ENCODE measurements around the gene EIF5AL1.
"Not testable (repeated sequence)": the region's sequence is repeated elsewhere in the genome, so short reads cannot be mapped to it uniquely, and the experiment has no call there.

Gene EIF5AL1

DNA sequence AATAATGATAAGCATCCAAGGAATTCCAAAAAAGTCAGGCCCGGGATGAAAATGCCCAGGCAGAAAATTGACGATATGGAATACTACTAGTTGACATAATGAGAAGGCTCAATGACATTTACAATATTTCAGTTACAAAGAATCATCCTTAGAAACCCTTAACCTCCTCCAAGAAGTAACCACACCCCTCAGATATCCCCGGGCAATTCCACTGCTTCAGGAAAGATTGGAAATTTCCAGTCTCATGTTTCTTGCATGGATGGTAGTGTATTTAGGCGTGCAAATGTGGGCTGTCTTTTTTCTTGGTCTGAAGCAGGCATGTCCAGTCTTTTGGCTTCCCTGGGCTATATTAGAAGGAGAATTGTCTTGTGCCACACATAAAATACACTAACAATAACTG lies 5.2 kb downstream of the EIF5AL1 start:
- not testable (repeated sequence) for H3K4me3 ChIP-seq (ENCODE audit: insufficient read length, low read depth); H3K4me1 ChIP-seq (ENCODE audit: insufficient read depth, insufficient read length); DNase-seq (ENCODE audit: low read depth, low spot score); H3K36me3 ChIP-seq (ENCODE audit: insufficient read depth, insufficient read length, low read length); H3K27me3 ChIP-seq (ENCODE audit: insufficient read depth, insufficient read length); H3K9ac ChIP-seq (ENCODE audit: insufficient read length, low read depth); H3K9me3 ChIP-seq (ENCODE audit: insufficient read depth, low read length)

DNA sequence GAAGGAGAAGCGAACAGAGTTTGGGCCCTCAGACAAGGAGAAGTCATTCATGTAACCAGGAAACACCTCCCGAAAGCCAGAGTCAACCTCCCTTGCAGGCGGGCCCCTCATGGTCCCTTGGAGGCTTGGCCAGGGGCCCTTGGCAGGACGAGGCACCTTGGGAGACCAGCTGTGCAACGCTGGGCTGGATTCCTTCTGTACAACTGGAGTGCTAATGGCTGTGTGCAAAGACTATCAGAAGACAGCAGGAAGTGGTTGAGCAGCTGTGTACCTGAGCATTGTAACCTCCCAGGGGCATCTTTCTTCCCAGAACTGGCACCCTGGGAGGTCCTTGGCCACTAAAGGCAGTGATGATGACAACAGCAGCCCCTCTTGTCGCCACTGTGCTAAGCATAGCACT lies 9.4 kb downstream of the EIF5AL1 start:
- H3K9me3 ChIP-seq (ENCODE audit: insufficient read depth, low read length); H3K4me1 ChIP-seq (ENCODE audit: insufficient read depth, insufficient read length); DNase-seq (ENCODE audit: low read depth, low spot score); H3K36me3 ChIP-seq (ENCODE audit: insufficient read depth, insufficient read length, low read length); H3K9ac ChIP-seq (ENCODE audit: insufficient read length, low read depth); H3K4me3 ChIP-seq (ENCODE audit: insufficient read length, low read depth); H3K27me3 ChIP-seq (ENCODE audit: insufficient read depth, insufficient read length): not testable (repeated sequence)

DNA sequence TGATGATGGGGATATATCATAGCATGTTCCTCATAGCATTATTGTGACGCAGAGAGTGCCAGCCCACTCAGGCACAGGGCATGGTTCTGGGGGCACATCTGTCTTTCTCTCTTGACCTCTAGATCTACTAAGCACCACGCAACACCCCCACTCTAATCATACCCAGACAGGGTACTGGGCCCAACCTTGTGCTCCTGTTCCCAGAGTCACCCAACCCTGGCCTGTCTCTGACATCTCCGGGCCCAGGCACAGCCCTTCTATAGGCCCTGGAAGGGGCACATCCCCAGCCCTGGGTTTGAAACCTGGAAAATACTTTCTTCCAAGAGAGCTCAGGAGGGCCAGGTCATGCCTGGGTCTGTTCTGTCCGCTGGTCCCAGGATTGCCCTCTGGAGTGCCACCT lies 10.1 kb downstream of the EIF5AL1 start:
- not testable (repeated sequence) for H3K9me3 ChIP-seq (ENCODE audit: insufficient read depth, low read length); H3K4me1 ChIP-seq (ENCODE audit: insufficient read depth, insufficient read length); DNase-seq (ENCODE audit: low read depth, low spot score); H3K4me3 ChIP-seq (ENCODE audit: insufficient read length, low read depth); H3K9ac ChIP-seq (ENCODE audit: insufficient read length, low read depth); H3K36me3 ChIP-seq (ENCODE audit: insufficient read depth, insufficient read length, low read length); H3K27me3 ChIP-seq (ENCODE audit: insufficient read depth, insufficient read length)

DNA sequence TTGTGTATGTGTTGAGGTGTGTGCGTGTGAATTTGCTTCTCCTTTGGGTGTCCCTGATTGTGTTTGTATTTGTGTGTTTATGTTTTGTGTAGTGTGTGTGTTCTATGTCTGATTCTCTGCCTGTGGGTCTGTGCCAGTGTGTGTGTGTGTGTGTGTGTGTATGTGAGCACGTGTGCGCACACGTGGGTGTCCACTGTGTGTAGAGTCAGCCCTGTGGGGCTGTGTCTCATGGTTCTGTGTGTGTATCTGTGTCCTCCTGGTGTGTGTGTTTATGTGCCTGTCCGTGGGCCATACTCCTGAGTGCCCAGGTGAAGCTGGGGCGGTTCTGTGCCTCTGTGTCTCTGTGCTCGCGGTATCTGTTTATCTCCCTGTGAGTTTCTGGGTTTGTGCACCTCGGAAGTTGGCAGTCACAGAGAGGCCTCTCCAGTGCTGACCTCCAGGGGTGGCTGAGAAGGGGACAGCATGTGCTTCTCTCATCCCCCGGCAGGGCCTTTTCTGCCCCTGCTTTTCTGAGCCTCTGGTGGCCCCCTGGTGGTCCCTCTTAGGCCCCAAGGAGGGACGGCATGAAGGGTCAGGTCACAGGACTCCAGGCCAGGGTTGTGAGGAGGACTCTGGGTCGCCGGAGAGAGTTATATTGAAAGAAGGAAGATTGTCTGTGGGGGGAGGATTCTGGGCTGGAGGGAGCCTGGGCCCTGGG lies 11.0 kb downstream of the EIF5AL1 start:
- H3K27me3 ChIP-seq (ENCODE audit: insufficient read depth, insufficient read length); H3K36me3 ChIP-seq (ENCODE audit: insufficient read depth, insufficient read length, low read length); H3K9ac ChIP-seq (ENCODE audit: insufficient read length, low read depth); H3K9me3 ChIP-seq (ENCODE audit: insufficient read depth, low read length); H3K4me1 ChIP-seq (ENCODE audit: insufficient read depth, insufficient read length); H3K4me3 ChIP-seq (ENCODE audit: insufficient read length, low read depth); DNase-seq (ENCODE audit: low read depth, low spot score): not testable (repeated sequence)

DNA sequence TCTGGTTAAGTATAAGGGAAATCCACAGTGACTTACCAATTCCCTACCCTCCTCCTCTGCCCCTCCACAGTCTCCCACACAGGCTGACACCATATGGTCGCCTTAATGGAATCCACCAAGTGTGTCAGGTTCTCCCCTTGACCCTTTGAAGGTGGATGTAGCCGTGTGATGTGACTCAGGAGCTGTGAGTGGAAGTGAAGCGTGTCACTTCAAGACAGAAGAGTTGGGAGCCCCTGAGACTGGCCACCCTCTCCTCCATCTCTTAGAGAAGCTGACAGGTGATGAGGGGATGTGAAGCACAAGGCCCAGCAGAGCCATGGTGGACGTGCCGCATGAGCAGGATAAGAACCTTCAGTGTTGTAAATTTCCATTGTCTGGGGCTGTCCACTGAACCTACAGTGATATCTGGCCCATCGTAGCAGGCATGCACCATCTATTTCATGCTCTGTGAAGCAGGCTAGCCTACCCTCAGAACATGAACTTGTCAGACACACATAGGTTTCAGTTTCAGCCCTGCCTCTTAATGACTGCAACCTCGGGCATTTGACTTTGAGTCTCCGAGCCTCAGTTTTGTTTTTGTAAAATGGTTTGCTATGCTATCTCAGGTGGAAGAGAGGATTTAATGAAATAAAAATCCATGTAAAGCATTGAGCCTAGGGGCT lies 12.8 kb downstream of the EIF5AL1 start:
- not testable (repeated sequence) for H3K4me1 ChIP-seq (ENCODE audit: insufficient read depth, insufficient read length); H3K27me3 ChIP-seq (ENCODE audit: insufficient read depth, insufficient read length); H3K4me3 ChIP-seq (ENCODE audit: insufficient read length, low read depth); H3K9ac ChIP-seq (ENCODE audit: insufficient read length, low read depth); DNase-seq (ENCODE audit: low read depth, low spot score); H3K9me3 ChIP-seq (ENCODE audit: insufficient read depth, low read length); H3K36me3 ChIP-seq (ENCODE audit: insufficient read depth, insufficient read length, low read length)

DNA sequence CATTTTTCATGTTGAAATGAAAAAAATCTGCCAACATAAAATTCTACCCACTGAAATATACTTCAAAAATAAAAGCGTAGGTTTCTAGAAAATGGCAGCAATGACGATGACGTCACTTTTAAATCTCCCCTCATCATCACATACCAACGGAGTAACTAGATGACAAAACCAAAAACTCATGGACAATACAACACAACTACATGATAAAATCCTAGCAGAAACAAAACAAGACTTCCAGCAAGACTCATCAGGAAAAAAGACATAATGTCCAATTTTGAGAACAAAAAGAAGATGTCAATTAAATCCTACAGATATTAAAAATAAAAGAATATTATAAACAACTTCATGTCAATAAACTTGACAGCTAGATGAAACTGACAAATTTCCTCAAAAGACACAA lies 15.9 kb downstream of the EIF5AL1 start:
- not testable (repeated sequence) for H3K4me1 ChIP-seq (ENCODE audit: insufficient read depth, insufficient read length); H3K9me3 ChIP-seq (ENCODE audit: insufficient read depth, low read length); H3K4me3 ChIP-seq (ENCODE audit: insufficient read length, low read depth)

DNA sequence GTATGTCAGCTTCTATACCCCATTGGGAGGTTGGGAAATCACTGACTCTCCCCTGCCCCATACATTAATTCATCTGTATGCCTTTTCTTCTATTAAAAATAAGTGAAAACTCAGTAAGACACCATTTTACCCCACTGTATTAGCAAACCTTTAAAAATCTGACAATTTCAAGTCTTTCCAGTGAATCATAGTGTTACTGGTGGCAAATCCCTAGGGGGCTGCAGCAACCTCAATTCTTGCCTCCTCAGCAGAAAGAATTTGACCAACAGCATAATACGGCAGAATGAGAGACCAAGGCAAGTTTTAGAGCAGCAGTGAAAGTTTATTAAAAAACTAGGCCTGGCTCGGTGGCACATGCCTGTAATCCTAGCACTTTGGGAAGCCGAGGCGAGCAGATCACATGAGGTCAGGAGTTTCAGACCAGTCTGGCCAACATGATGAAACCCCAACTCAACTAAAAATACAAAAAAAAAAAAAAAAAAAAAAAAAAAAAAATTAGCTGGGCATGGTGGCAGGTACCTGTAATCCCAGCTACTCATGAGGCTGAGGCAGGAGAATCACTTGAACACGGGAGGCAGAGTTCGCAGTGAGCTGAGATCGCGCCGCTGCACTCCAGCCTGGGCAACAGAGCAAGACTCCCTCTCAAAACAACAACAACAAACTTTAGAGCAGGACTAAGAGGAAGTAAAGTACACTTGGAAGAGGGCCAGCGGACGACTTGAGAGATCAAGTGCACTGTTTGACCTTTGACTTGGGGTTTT lies 21.0 kb downstream of the EIF5AL1 start:
- DNase-seq (ENCODE audit: low read depth, low spot score); H3K27me3 ChIP-seq (ENCODE audit: insufficient read depth, insufficient read length); H3K9me3 ChIP-seq (ENCODE audit: insufficient read depth, low read length); H3K9ac ChIP-seq (ENCODE audit: insufficient read length, low read depth); H3K4me3 ChIP-seq (ENCODE audit: insufficient read length, low read depth); H3K36me3 ChIP-seq (ENCODE audit: insufficient read depth, insufficient read length, low read length); H3K4me1 ChIP-seq (ENCODE audit: insufficient read depth, insufficient read length): not testable (repeated sequence)

More for the DNA sequence above, 15.9 kb downstream of the EIF5AL1 start:
- not testable (repeated sequence) for DNase-seq (ENCODE audit: low read depth, low spot score); H3K27me3 ChIP-seq (ENCODE audit: insufficient read depth, insufficient read length); H3K36me3 ChIP-seq (ENCODE audit: insufficient read depth, insufficient read length, low read length); H3K9ac ChIP-seq (ENCODE audit: insufficient read length, low read depth)

DNA sequence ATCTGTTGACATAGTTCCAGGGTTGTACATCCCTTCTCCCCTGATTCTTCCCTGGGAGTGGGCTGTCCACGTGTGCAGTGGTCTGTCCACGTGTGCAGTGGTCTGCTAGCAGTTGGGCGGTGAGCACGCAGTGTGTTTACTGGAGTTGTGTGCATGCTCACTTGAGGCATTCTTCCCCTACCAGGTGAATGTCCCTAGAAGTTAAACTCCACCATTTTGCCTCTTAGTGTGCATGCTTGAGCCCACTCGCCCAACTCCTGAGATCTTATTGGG lies 21.5 kb downstream of the EIF5AL1 start:
- not testable (repeated sequence) for H3K9ac ChIP-seq (ENCODE audit: insufficient read length, low read depth); H3K4me1 ChIP-seq (ENCODE audit: insufficient read depth, insufficient read length); H3K36me3 ChIP-seq (ENCODE audit: insufficient read depth, insufficient read length, low read length); H3K4me3 ChIP-seq (ENCODE audit: insufficient read length, low read depth); H3K9me3 ChIP-seq (ENCODE audit: insufficient read depth, low read length); DNase-seq (ENCODE audit: low read depth, low spot score); H3K27me3 ChIP-seq (ENCODE audit: insufficient read depth, insufficient read length)

DNA sequence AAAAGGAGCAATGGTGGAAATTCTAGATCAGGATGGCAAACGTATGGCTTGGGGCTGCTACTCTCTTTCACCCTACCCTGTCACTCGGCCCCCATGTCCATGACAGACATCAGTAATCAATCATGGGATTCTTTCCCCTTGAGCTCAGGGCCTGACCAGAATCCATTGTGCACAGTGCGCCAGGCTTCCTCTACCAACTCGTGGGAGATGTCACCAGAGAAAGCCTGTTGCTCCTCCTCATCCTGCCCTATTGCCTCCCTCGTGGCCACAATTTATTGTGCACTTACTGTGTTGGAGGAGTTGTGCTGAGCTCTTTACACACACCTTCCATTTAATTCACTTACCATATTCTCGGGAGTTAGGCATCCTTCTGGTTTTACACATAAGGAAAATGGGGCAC lies 26.0 kb downstream of the EIF5AL1 start:
- not testable (repeated sequence) for DNase-seq (ENCODE audit: low read depth, low spot score); H3K9me3 ChIP-seq (ENCODE audit: insufficient read depth, low read length); H3K9ac ChIP-seq (ENCODE audit: insufficient read length, low read depth); H3K4me3 ChIP-seq (ENCODE audit: insufficient read length, low read depth); H3K27me3 ChIP-seq (ENCODE audit: insufficient read depth, insufficient read length); H3K4me1 ChIP-seq (ENCODE audit: insufficient read depth, insufficient read length); H3K36me3 ChIP-seq (ENCODE audit: insufficient read depth, insufficient read length, low read length)

DNA sequence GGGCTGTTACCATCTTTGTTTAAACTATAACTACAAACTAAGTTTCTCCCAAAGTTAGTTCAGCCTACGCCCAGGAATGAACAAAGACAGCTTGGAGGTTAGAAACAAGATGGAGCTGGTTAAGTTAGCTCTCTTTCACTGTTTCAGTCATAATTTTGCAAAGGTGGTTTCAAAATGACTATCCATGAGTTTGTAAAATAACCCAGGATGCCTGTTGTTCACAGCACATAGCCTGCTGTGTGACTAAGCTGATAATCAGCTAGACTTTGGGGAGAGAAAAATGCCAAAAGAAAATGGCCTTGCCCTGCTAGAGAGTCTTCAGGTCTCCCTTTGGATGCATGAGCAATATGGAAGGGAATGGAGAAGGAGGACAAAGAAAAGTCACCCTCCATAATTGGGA lies 28.6 kb downstream of the EIF5AL1 start:
- H3K4me3 ChIP-seq (ENCODE audit: insufficient read length, low read depth); H3K36me3 ChIP-seq (ENCODE audit: insufficient read depth, insufficient read length, low read length); H3K9me3 ChIP-seq (ENCODE audit: insufficient read depth, low read length); H3K4me1 ChIP-seq (ENCODE audit: insufficient read depth, insufficient read length); H3K9ac ChIP-seq (ENCODE audit: insufficient read length, low read depth); DNase-seq (ENCODE audit: low read depth, low spot score); H3K27me3 ChIP-seq (ENCODE audit: insufficient read depth, insufficient read length): not testable (repeated sequence)

Measured in NT2/D1 (cell line).